Gastroesophageal sphincter (tissue), 3 donors: ENCODE measurements around the gene GEMIN5.

Experiments used
- CTCF ChIP-seq, 4 experiments: fragments of 200-600 bp in 2 of 4; fragments of 450-650 bp in 2 of 4; sonication (generic) in 1 of 4; IDR thresholded peaks; one replicate each; pipeline ENCODE4 v1.5.1; 2017 to 2019; ENCODE audit warnings: antibody characterized with exemption in 4 of 4, mild to moderate bottlenecking in 2 of 4, moderate library complexity in 2 of 4
- EP300 ChIP-seq: sonication (generic); formaldehyde crosslinking; IDR thresholded peaks from one replicate; pipeline ENCODE4 v1.6.1; 2017; ENCODE audit warnings: antibody characterized with exemption, mild to moderate bottlenecking
- POLR2A ChIP-seq, 2 donors: fragments of 450-650 bp; IDR thresholded peaks; one replicate each; pipeline ENCODE4 v1.6.1; 2017; ENCODE audit warnings: antibody characterized with exemption in 2 of 2, mild to moderate bottlenecking in 2 of 2, moderate library complexity in 1 of 2

GRCh38 chr5:154857530-154858296 lies 80.3 kb downstream of the GEMIN5 start:
- TF ChIP-seq CTCF (IDR thresholded peaks at IDR 0.05) = peak in 3 of 4 experiments; percentile 0 to 38 (median 16)
- peak; percentile 66 to 78 for TF ChIP-seq POLR2A (IDR thresholded peaks at IDR 0.05)
- no peak for TF ChIP-seq EP300
